Stimulated activated CD4-positive, alpha-beta T cell treated with anti-CD3 and anti-CD28 coated beads, Interleukin-4, amount 100 ng/mL, for 1 hour (primary cell): ENCODE measurements around the gene TRDMT1.

Experiments used
- DNase-seq: peaks from one replicate; pipeline ENCODE4 v3.0.0-alpha.2; 2020

Gene TRDMT1

GRCh38 chr10:17229967-17230682, 28.7 kb upstream of the TRDMT1 start:
- DNase-seq, result peak; percentile 89

DNA sequence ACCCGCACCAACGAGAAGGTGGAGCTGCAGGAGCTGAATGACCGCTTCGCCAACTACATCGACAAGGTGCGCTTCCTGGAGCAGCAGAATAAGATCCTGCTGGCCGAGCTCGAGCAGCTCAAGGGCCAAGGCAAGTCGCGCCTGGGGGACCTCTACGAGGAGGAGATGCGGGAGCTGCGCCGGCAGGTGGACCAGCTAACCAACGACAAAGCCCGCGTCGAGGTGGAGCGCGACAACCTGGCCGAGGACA, 28.2 kb upstream of the TRDMT1 start:
- DNase-seq, result no peak

- DNase-seq, result peak; percentile 58
These were observed 27.7 kb upstream of the TRDMT1 start for GRCh38 chr10:17229016-17229716.

- peak; percentile 80 for DNase-seq
These were observed 26.9 kb upstream of the TRDMT1 start, which contains the start of gene VIM for GRCh38 chr10:17228091-17229015. TSS of gene VIM (plus strand) at chr10:17228241. CDS start at chr10:17229423, 1,182 bp downstream.

DNA sequence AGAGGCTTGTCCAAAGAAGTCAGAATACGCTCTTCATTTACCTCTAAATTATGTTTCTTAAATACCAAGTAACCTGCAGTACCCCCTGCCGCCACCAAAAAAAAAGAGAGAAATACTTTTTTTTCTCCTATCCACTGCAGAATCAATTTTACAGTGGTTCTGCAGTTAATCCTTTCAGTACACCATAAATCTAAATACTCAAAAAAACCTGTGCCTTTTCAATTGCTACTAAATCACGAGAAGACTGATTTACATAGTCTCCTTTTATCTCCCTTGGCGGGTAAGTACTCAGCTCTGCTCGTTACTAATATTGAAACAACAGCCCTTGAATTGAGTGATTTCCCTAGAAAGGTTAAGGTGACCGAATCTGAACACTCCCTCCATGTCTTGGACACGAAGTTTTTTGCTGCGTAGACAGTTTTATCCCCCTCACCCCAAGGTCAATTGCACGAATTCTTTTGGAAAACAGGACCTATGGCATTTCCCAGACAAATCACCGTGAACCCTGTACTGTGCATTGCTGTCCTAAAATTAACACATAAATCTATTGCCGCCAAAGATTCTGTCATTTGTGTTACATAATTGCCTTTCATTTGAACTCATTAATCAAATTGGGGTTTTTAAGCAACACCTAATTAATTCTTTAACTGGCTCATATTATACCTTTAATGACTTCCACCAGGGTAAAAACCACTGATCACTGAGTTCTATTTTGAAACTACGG, 26.1 kb upstream of the TRDMT1 start:
- no peak for DNase-seq

- DNase-seq, result no peak
These were observed 25.4 kb upstream of the TRDMT1 start for GRCh38 chr10:17226891-17227303.

GRCh38 chr10:17225808-17226207, 24.3 kb upstream of the TRDMT1 start:
- no peak for DNase-seq

- no peak for DNase-seq
These were observed 20.9 kb upstream of the TRDMT1 start for GRCh38 chr10:17222329-17222728.

- no peak for DNase-seq
These were observed 19.2 kb upstream of the TRDMT1 start for GRCh38 chr10:17220652-17221100.

- no peak for DNase-seq
These were observed 17.6 kb upstream of the TRDMT1 start for GRCh38 chr10:17219024-17219423.

DNA sequence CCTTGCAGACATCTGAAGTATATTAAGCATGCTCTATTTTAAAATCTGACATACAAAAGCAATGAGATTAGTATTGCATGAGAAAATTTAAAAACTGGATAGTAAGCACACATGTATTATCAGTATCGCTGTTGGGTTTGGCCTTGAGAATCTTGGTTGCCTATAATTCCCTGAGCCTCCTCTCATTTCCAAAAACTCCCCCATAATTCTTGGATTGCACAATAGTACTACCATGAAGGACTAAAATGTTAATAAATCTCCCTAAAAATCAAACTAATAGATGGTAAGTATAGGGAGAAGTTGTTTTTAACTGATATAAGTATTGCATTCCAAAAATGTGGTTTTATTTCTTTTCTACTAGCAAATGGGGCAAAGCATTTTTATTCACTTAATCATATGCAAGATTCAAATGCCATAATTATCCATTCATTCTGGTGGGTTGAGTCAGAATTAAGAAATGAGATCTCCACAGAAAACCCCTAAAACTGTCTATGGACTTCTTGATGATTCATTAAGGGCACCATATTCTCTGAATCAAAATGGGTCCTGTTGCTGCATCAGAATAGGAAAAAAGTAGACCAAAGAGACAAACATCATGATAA, 16.3 kb upstream of the TRDMT1 start:
- no peak for DNase-seq

GRCh38 chr10:17216901-17217395, 15.5 kb upstream of the TRDMT1 start:
- DNase-seq, result no peak

DNA sequence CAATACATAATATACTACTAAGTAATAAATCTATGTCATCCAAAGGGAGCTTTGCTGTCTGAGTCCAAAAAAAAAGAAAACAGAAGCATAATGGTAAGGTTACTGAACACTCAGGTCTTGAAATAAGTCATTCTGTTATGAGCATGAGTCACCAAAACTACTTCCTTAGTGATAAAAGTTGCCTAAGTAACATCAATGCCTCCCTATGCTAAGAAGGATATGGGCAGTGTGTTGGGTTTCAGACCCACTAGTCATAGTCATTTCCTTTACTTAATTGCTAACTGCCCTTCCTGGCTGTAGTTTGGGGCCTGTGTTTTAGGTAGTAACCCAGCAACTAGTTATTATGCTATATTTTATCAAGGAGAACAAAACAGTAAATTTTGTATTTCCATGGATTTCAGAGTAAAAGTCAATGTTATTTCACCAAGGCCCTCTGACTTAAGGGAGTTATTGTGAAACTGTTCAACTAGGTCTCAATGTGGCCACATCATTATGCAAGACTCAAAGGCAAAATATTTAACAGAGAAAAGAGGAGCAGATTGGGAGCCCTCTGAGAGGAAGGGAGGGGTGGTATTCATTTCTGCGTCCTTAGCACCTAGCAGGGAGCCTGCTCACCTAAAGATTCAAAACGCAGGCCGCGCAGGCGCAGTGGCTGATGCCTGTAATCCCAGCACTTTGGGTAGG, 14.9 kb upstream of the TRDMT1 start:
- no peak for DNase-seq

DNA sequence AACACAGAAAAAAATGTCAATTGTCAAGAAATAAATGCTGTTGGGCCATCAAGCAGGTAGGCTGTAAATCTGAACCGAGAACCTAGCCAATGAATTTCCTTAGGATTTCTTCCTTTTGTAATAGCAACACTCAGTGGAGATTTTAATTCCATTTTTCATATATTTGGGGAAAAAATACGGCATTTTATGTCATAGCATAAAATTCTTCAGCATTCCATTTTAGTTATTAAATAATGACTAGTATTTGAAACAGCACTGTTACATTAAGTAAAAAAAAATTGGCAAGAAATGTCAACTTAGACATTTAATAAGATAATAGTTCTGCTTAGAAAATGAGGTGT, 14.3 kb upstream of the TRDMT1 start:
- DNase-seq, result no peak

- DNase-seq, result no peak
These were observed 13.7 kb upstream of the TRDMT1 start for GRCh38 chr10:17214971-17215781.

GRCh38 chr10:17214526-17214925, 13.1 kb upstream of the TRDMT1 start:
- no peak for DNase-seq

DNA sequence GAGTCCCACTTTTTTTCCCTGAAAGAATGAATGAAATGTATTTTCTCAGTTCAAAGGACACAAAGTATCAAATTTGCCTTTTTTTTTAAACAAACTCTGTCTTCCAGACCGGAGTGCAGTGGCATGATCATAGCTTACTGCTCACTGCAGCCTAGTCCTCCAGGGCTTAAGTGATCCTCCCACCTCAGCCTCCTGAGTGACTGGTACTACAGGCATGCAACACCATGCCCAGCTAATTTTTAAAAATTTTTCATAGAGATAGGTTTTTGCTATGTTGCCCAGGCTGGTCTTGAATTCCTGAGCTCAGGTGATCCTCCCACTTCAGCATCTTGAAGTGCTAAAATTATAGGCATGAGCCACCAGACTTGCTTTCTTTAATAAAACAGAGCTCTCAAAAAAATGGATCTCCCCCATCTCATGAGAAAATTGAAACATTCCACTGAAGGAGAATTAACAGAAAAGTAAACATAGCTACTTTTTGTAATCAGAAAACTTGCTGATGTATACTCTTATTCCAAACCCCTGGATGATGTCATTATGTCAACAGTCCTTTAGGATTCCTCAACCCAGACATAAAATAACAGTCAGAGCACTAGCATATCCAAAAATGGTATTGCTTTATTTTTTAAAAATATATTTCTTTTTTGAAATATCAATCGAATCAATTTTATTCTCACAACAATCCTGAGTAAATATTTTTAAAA, 12.3 kb upstream of the TRDMT1 start:
- DNase-seq, result no peak

- DNase-seq, result no peak
These were observed 11.3 kb upstream of the TRDMT1 start for GRCh38 chr10:17212802-17213221.

GRCh38 chr10:17210361-17210760, 8.9 kb upstream of the TRDMT1 start:
- no peak for DNase-seq

- no peak for DNase-seq
These were observed 8.4 kb upstream of the TRDMT1 start for GRCh38 chr10:17209881-17210280.
